Left cardiac atrium (tissue), 4 donors: ENCODE results near the gene CYB561D1. TPM values are rescaled to one million over a fixed set of nuclear protein-coding genes. Genes with fewer than 3 reads are reported as not detected.

Source experiments
- ATAC-seq, 2 donors: fragments of 200-7000 bp; cut with Tn5 transposase; one replicate each; pipeline ENCODE4 v1.9.1; 2020; ENCODE audit warnings: mild to moderate bottlenecking in 2 of 2, moderate library complexity in 2 of 2
- DNase-seq: peaks from one replicate; pipeline ENCODE4 v3.0.0-alpha.2; 2020
- intact Hi-C, 2 donors: fragments of 100-400 bp; cut with DNase I; formaldehyde crosslinking; loops; one replicate each; pipeline versions ENCODE4 v1.14.1 to v1.15.1; 2022 to 2023
- total RNA-seq, 2 donors: library from RNA; stranded (reverse); fragmentation: NEBNext Ultra II Directional; extraction: Animal tissue kit (Norgen Biotek cat#: 25700); gene quantifications; one replicate each; pipeline ENCODE4 v1.2.1, GENCODE V29; 2021
- donor health status: DM: no; HTN: yes; CAD: no.
- donor health status: DM: no; HTN: yes; CAD: no; lungs with severe emphysema.
- donor health status: DM: yes; HTN: yes; CAD: no.
- donor health status: Dilated cardiomyopathy.

CYB561D1 gene
- total RNA-seq, 2 donors from 2014 or later = 5.8 to 5.9 TPM

GRCh38 chr1:109517337-109517736, 23.4 kb downstream of the CYB561D1 start:
- ATAC-seq (no peak), DNase-seq (peak; percentile 1)
- intact Hi-C loops = no loop called here

GRCh38 chr1:109521002-109521951, 27.4 kb downstream of the CYB561D1 start:
- DNase-seq (peak; percentile 13), ATAC-seq (peak; percentile 18 to 53)
- intact Hi-C loops = no loop called here

GRCh38 chr1:109522026-109522425, 28.1 kb downstream of the CYB561D1 start:
- no peak for DNase-seq
- no peak for ATAC-seq
- intact Hi-C loops = no loop called here

- ATAC-seq = no peak
- intact Hi-C loops = no loop called here
- DNase-seq = no peak
These were observed 29.8 kb downstream of the CYB561D1 start for GRCh38 chr1:109523706-109524105.

- ATAC-seq = no peak
- intact Hi-C loops = no loop called here
- no peak for DNase-seq
These were observed 33.4 kb downstream of the CYB561D1 start for GRCh38 chr1:109527098-109527811.

- ATAC-seq (no peak), DNase-seq (no peak)
- intact Hi-C loops = no loop called here
These were observed 34.2 kb downstream of the CYB561D1 start for GRCh38 chr1:109527846-109528695.

GRCh38 chr1:109528712-109529111, 34.8 kb downstream of the CYB561D1 start:
- intact Hi-C loops = no loop called here
- DNase-seq (no peak), ATAC-seq (no peak)

GRCh38 chr1:109529881-109530456, 36.1 kb downstream of the CYB561D1 start:
- ATAC-seq (no peak), DNase-seq (no peak)
- intact Hi-C loops = loop anchor here (2.0 to 10.0 kb wide), 4 partner anchors 31 to 265 kb away; partner anchors contain the start of gene CYB561D1 (in 1 of the 2)

- ATAC-seq (no peak), DNase-seq (no peak)
- intact Hi-C loops = loop anchor here (2.0 to 10.0 kb wide), 4 partner anchors 32 to 266 kb away; partner anchors contain the start of gene CYB561D1 (in 1 of the 2)
These were observed 36.7 kb downstream of the CYB561D1 start for GRCh38 chr1:109530457-109531087.

- DNase-seq (no peak), ATAC-seq (no peak)
- intact Hi-C loops = loop anchor here (2.0 to 10.0 kb wide), 4 partner anchors 33 to 267 kb away; partner anchors contain the start of gene CYB561D1 (in 1 of the 2)
These were observed 37.5 kb downstream of the CYB561D1 start for GRCh38 chr1:109531380-109531779.

- DNase-seq = no peak
- no peak for ATAC-seq
- intact Hi-C loops = loop anchor here (2.0 to 10.0 kb wide), 5 partner anchors 33 to 267 kb away; partner anchors contain the start of gene CYB561D1 (in 1 of the 2)
These were observed 38.0 kb downstream of the CYB561D1 start for GRCh38 chr1:109531826-109532364.

GRCh38 chr1:109532365-109533136, 38.7 kb downstream of the CYB561D1 start:
- intact Hi-C loops = loop anchor here (2.0 to 10.0 kb wide), 4 partner anchors 40 to 268 kb away; partner anchors contain the start of gene CYB561D1 (in 1 of the 2)
- ATAC-seq (peak; percentile 75 to 86), DNase-seq (peak; percentile 84)

GRCh38 chr1:109534307-109534858, 40.5 kb downstream of the CYB561D1 start:
- ATAC-seq = no peak
- DNase-seq = no peak
- intact Hi-C loops = loop anchor here (5.0 to 10.0 kb wide), 3 partner anchors 42 to 270 kb away; partner anchors contain the start of gene CYB561D1 (in 1 of the 2)

GRCh38 chr1:109535481-109535880, 41.6 kb downstream of the CYB561D1 start:
- DNase-seq (no peak), ATAC-seq (no peak)
- intact Hi-C loops = loop anchor here in 1 of 2 donors (10.0 kb wide), 1 partner anchor 271 kb away; no protein-coding TSS in a partner anchor

GRCh38 chr1:109535971-109536491, 42.1 kb downstream of the CYB561D1 start:
- DNase-seq = no peak
- intact Hi-C loops = loop anchor here in 1 of 2 donors (10.0 kb wide), 1 partner anchor 271 kb away; no protein-coding TSS in a partner anchor
- ATAC-seq = peak; percentile 25 to 73
